HepG2 (cell line): ENCODE measurements around the gene SURF1. TPM values are rescaled to one million over a fixed set of nuclear protein-coding genes. Genes with fewer than 3 reads are reported as not detected.

Experiments used
- ARNT2 ChIP-seq: sonication (generic); formaldehyde crosslinking; IDR thresholded peaks from 2 replicates; pipeline ENCODE4 v1.8.0; 2022; ENCODE audit warnings: mild to moderate bottlenecking, low read depth, missing genetic modification reagents, moderate library complexity
- ATF5 ChIP-seq: sonication (generic); formaldehyde crosslinking; IDR thresholded peaks from 2 replicates; pipeline ENCODE4 v1.4.0; 2020; ENCODE audit warnings: mild to moderate bottlenecking, low read depth, missing genetic modification reagents
- ESRRA ChIP-seq: sonication (generic); formaldehyde crosslinking; IDR thresholded peaks from 2 replicates; pipeline ENCODE4 v1.5.1; 2020; ENCODE audit warnings: mild to moderate bottlenecking, low read depth, missing genetic modification reagents
- GLI4 ChIP-seq: sonication (generic); formaldehyde crosslinking; IDR thresholded peaks from 2 replicates; pipeline ENCODE4 v1.5.1; 2020; ENCODE audit warnings: missing genetic modification reagents, mild to moderate bottlenecking, moderate library complexity, borderline replicate concordance
- MBNL3 ChIP-seq: fragments of 250-450 bp; sonication (Bioruptor Pico); conservative IDR thresholded peaks from 2 replicates; pipeline ENCODE4 v1.8.0; 2022; ENCODE audit warnings: mild to moderate bottlenecking, inconsistent platforms
- NFAT5 ChIP-seq: sonication (generic); formaldehyde crosslinking; IDR thresholded peaks from 2 replicates; pipeline ENCODE4 v1.4.0; 2020; ENCODE audit warnings: missing genetic modification reagents
- NFYC ChIP-seq: IDR thresholded peaks from 2 replicates; pipeline ENCODE4 v1.6.1; 2016; ENCODE audit warnings: missing genetic modification reagents, missing compliant biosample characterization
- RNF219 ChIP-seq: sonication (generic); formaldehyde crosslinking; IDR thresholded peaks from 2 replicates; pipeline ENCODE4 v1.5.0; 2020; ENCODE audit warnings: mild to moderate bottlenecking, missing genetic modification reagents
- SMYD3 ChIP-seq: sonication (generic); formaldehyde crosslinking; IDR thresholded peaks from 2 replicates; pipeline ENCODE4 v1.8.1; 2023; ENCODE audit warnings: mild to moderate bottlenecking, missing genetic modification reagents
- SP5 ChIP-seq: IDR thresholded peaks from 2 replicates; pipeline ENCODE4 v1.6.1; 2016; ENCODE audit warnings: low read depth, borderline replicate concordance
- TRAFD1 ChIP-seq: sonication (generic); formaldehyde crosslinking; IDR thresholded peaks from 2 replicates; pipeline ENCODE4 v1.5.1; 2020; ENCODE audit warnings: missing genetic modification reagents, mild to moderate bottlenecking, borderline replicate concordance
- XRCC5 ChIP-seq: fragments of 200-400 bp; formaldehyde crosslinking; optimal IDR thresholded peaks from 2 replicates; pipeline ENCODE3; 2017; ENCODE audit warnings: mild to moderate bottlenecking, low read length
- ZNF10 ChIP-seq: sonication (generic); formaldehyde crosslinking; IDR thresholded peaks from 2 replicates; pipeline ENCODE4 v1.4.0; 2020; ENCODE audit warnings: mild to moderate bottlenecking, low read depth, missing genetic modification reagents, borderline replicate concordance
- ZNF737 ChIP-seq: sonication (generic); formaldehyde crosslinking; IDR thresholded peaks from 2 replicates; pipeline ENCODE4 v1.5.0; 2020; ENCODE audit warnings: missing genetic modification reagents, mild to moderate bottlenecking, borderline replicate concordance
- ZSCAN21 ChIP-seq: sonication (generic); formaldehyde crosslinking; IDR thresholded peaks from 2 replicates; pipeline ENCODE4 v1.8.0; 2022; ENCODE audit warnings: mild to moderate bottlenecking, missing genetic modification reagents, moderate library complexity, borderline replicate concordance
- polyA plus RNA-seq, 8 experiments: library from polyadenylated mRNA; depleted of rRNA in 3 of 8; stranded (reverse) in 7 of 8; unstranded in 1 of 8; fragments of >200 nt; fragmentation: Illumina TruSeq in 4 of 8; extraction: Trizol in 4 of 8; gene quantifications; 2 replicates each; pipeline versions ENCODE4 v1.2.1 to v1.2.3, GENCODE V29; 2011 to 2016; ENCODE audit warnings: low read depth in 4 of 8, missing spikeins in 1 of 8, mixed read lengths in 1 of 8; ENCODE audit not compliant: insufficient read depth in 1 of 8
- total RNA-seq, 5 experiments: library from RNA; depleted of rRNA; stranded (reverse); fragments of >200 nt; fragmentation: Illumina TruSeq; extraction: Trizol; gene quantifications; 2 replicates each; pipeline ENCODE4 v1.2.3, GENCODE V29; 2016; ENCODE audit warnings: low read depth in 1 of 5

Gene SURF1
- total and polyA plus RNA-seq, 2 of the 13 experiments (the other 11 are each of a cell fraction or from before 2014, with no cell fraction given) = 17.8 to 40.7 TPM

GRCh38 chr9:133347985-133348717 is 8.1 kb downstream of the SURF1 start, which contains the start of the genes MED22 and RPL7A (continued):
- no peak for TF ChIP-seq NFAT5
- no peak; the same call in 1 of the 2 replicates for TF ChIP-seq RNF219
- no peak; the same call in 1 of the 2 replicates for TF ChIP-seq ZNF737
- TF ChIP-seq MBNL3 = no peak
- no peak for TF ChIP-seq ZSCAN21 (CRISPR knock-in tag)
- TF ChIP-seq ARNT2 (CRISPR knock-in tag) = peak; percentile 95; the same call in 1 of the 2 replicates
- TF ChIP-seq ESRRA (CRISPR knock-in tag) = 0 out of 2 replicates have a peak, but pooled peaks have one; percentile 23
- no peak; the same call in 1 of the 2 replicates for TF ChIP-seq NFYC (CRISPR knock-in tag)
- TF ChIP-seq TRAFD1 (CRISPR knock-in tag) = peak; percentile 94; the same call in 1 of the 2 replicates
- TF ChIP-seq ZNF10 (CRISPR knock-in tag) = no peak
- TF ChIP-seq GLI4 (CRISPR knock-in tag) = peak; percentile 88; the same call in 1 of the 2 replicates
- TF ChIP-seq SP5 (CRISPR knock-in tag) = 0 out of 2 replicates have a peak, but pooled peaks have one; percentile 34
- peak; percentile 66 for TF ChIP-seq XRCC5
- no peak for TF ChIP-seq ATF5 (CRISPR knock-in tag)
- TF ChIP-seq SMYD3 (CRISPR knock-in tag) = peak; percentile 24; the same call in 1 of the 2 replicates
